Stromal cell of bone marrow (primary cell): ENCODE results near the gene HLA-C.
"Not testable (repeated sequence)": the region's sequence is repeated elsewhere in the genome, so short reads cannot be mapped to it uniquely, and the experiment has no call there.

Experiments
- DNase-seq: peaks from one replicate; pipeline ENCODE4 v3.0.0-alpha.2; 2012; ENCODE audit warnings: low read depth

The HLA-C gene

DNA sequence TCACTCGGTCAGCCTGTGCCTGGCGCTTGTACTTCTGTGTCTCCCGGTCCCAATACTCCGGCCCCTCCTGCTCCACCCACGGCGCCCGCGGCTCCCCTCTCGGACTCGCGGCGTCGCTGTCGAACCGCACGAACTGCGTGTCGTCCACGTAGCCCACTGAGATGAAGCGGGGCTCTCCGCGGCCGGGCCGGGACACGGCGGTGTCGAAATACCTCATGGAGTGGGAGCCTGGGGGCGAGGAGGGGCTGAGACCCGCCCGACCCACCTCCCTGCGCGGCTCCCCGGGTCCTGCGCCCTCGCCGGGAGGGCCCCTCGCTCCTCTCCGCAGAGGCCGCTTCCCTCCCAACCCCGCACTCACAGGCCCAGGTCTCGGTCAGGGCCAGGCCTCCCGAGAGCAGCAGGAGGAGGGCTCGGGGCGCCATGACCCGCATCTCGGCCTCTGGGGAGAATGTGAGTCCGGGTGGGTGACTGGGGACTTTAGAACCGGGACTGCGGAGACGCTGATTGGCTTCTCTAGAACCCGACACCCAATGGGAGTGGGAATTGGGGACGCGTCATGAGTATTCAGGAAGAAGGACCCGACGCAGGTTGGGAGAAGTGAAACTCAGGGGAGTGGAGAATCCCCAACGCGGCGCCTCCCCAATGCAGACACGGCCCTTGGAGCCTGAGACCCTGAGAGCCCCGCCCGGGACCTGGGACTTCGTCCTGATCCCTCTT is at the start of gene HLA-C:
Gene HLA-C (minus strand): TSS at position 452 of the 717 bp plus-strand sequence. CDS start 21 bp downstream, at position 431.
- peak; percentile 97 for DNase-seq

- DNase-seq, result no peak
Measured at GRCh38 chr6:31321005-31321707, 49.3 kb upstream of the HLA-C start.

GRCh38 chr6:31317036-31317435 is 45.1 kb upstream of the HLA-C start:
- DNase-seq, result no peak

DNA sequence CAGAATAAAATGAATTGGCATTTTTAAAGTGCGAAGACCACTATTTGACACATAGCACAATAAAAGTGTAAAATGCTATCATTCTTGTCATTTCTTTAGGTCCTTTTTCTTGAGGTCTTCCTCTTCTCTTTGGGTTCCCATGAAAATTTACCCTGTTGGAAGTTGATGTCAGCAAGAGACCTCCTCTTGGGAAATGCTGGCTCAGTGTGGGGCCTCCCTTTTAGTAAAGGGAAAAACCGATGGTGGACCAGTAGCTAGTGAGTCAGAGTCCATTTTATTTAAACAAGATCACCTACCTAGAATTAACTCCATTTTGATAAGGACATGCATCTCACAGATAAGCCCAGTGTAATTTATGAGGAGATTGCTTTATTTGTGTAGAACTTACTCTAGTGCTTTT is 37.7 kb upstream of the HLA-C start:
- no peak for DNase-seq

DNA sequence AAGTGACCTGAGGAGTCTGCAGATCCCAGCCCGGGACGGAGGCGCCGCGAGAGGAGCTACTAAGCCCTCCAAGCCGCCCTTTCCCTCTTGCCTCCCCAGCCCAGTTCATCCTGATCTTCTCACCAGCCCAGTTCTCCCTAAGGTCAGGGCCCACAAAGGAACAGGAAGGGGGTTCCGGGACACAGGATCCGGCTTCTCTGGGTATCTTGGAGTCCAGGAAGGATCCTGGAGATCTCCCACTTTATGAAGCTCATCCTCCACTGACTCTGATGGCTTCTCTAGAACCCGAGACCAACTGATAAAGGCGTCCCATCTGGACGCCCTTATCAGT is 36.9 kb upstream of the HLA-C start:
- no peak for DNase-seq

DNA sequence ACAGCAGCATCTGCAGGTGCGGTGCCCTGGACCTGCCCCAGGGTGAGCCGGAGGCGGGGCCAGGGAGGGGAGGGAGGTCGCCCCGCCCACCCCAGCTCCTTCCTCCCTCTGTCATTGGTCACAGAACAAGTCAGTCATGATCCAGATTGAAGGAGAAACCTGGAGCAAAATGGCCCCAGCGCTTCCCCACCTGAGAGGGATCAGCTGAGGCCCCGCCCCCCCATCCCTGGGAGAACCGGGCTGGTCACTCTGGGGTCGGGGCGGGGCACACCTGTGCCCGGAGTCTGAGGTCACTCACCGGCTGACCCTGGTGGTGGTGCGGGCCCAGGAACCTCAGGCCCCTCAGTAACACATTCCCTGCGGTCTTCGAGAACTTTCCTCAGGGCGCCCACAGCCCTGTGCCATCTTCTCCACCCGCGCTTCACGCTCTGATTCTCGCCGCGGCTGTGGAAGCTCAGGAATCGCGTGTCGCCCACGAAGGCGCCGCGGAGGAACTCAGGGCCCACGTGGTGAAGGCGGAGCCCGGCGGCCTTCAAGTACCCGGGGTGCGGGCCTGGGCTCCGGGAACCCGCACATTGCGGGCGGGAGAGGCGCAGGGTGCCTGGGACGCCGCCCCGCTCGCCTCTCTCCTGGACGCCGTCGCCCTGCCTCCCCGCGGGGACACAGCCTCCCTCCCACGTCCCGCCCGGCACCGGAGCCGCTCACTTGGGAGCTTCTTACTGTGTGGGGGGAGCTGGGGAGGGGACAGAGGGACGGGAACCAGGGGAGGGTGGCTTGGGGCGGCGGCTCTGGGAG is 36.4 kb upstream of the HLA-C start:
- DNase-seq, result no peak

DNA sequence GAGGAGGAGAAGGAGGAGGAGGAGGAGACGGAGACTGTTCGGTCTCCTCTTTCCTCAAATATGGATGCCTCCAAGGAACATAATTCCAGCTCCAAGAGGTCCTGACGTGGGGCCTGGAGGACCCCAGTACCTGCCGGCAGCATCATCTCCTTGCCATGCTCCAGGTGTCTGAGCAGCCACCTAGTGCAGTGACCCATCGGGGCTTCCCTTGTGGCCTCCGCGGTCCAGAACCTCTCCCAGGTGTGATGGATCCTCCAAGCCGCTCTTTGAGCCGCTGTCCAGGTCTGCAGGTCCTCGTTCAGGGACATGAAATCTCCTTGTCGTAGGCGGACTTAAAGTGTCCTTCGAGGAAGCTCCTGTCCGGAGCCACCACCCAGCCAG is 35.8 kb upstream of the HLA-C start:
- DNase-seq, result no peak

GRCh38 chr6:31305703-31306219 is 33.9 kb upstream of the HLA-C start:
- DNase-seq, result no peak

DNA sequence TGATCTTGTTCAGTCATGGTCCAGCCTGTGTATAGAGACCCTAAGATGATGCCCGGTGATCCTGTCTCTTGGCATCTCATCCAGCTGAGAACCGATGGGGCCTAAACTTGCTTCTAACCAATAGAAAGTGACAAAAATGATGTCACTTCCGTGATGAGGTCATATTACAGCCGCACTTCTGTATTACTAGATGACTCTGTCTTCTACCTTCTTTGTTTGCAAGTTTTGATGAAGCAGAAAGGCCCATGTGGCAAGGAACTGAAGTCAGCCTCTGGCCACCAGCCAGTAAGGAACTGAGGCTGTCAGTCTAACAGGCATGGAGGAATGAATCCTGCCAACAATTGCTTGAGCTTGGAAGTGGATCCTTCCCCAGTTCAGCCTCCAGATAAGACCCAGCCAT is 32.8 kb upstream of the HLA-C start:
- DNase-seq, result no peak

GRCh38 chr6:31300797-31301196 is 28.9 kb upstream of the HLA-C start:
- no peak for DNase-seq

- no peak for DNase-seq
Measured at GRCh38 chr6:31299947-31300346, 28.1 kb upstream of the HLA-C start.

- DNase-seq, result no peak
Measured at GRCh38 chr6:31299511-31299910, 27.6 kb upstream of the HLA-C start.

DNA sequence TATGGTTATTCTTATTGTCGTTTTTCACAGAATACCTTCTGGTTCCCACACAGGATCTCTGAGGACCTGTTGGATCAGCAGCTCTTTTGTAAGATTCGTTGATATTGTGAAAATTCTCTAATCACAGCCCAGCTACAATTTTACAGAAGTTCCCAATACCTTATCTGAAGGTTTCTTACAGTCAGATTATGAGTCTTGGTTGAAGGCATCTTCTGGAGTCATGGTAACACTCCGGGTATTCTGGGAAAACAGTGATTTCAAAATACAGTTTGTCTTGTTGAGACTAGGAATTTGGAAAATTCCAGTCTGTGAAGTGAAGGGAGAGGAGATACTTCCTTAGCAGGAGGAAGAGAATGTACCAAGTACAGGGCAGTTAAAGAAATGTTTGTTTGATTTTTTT is 22.2 kb upstream of the HLA-C start:
- DNase-seq, result no peak

DNA sequence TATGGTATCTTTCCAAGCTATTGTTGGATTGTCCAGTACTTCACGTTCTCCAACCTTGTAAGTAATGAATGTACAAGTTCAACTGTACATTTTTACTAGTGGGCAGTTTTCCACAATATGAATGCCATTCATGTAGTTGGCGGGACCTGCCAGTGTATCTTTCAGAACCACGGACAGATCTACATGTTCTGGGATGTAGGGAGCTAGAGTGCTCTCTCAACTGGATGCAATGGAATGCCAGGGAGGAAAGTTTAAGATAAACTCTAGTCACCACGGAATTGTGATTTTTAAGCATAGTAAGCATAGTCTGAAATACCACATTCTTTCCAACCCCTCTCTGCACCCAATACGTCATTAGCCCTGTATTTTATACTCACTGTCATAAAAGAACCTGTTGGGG is 21.5 kb upstream of the HLA-C start:
- no peak for DNase-seq

- DNase-seq, result no peak
Measured at GRCh38 chr6:31289788-31290187, 17.9 kb upstream of the HLA-C start.

DNA sequence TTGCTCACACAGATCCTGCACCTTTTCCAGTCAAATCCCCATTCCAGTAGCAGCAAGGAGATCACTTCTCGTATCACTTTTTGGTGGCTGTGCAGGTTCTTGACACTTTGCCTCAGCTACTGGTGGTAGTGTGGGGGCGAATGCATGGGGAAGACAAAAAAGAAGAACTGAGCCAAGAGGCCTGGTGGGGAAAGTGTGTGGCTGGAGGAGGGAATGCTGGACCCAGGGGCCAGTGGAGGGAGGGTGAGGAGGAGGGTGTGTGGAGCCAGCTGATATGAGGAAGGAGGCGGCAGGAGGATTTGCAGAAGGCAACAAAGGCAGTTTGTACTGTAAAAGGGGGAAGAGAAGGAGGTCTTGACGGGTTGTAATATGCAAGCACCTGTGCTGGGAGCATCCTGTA is 15.7 kb upstream of the HLA-C start:
- no peak for DNase-seq

- no peak for DNase-seq
Measured at GRCh38 chr6:31285982-31286381, 14.1 kb upstream of the HLA-C start.

DNA sequence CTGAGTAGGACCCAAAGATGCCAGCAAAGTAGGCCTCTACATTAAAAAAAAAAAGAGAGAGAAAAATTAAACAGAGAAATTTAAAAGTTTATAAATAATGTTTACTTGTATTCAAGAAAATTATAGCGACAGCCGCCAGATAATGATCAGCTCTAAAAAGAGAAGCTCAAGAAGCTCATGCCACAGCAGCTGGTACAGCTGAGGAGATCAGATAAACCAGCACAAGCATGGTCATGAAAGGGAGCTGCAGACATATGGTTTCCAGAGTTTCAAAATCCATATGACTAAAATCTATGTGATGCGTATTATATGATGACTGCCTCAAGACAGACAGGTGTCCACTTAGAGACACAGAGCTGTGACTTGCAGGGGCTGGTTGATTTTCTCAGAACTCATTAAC is 13.6 kb upstream of the HLA-C start:
- no peak for DNase-seq

GRCh38 chr6:31279647-31280046 is 7.8 kb upstream of the HLA-C start:
- not testable (repeated sequence) for DNase-seq

GRCh38 chr6:31272836-31273626 is 1.1 kb upstream of the HLA-C start:
- DNase-seq, result no peak

DNA sequence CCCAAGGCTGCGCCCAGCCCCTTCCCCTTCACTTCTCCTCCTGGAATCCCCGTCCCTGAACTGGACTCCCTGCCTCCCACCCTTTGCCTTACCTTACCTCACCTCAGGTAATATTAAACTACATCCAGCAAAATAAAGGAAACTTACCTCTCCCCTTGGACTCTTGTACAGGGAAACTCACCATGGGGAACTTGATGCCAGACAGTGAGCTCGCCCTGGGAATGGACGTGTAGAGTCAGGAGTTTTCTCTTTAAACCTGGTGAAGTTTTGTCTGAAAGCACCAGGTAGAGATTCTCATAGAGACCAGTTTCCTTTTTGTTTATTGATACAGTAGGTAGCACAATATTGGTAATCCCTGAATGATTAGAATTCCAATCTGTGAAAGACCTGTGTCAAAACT is 544 bp upstream of the HLA-C start:
- no peak for DNase-seq
